ENCODE data around the gene DCDC1. TPM values are rescaled to one million over a fixed set of nuclear protein-coding genes. Genes with fewer than 3 reads are reported as not detected.
A peak's percentile ranks its signal among the peaks of the same experiment; 100 is the strongest.

The DCDC1 gene
- total RNA-seq, 1 donor from 2014 or later = 6.9 TPM

GRCh38 chr11:31001427-31001826, 368.1 kb downstream of the DCDC1 start:
- DNase-seq (ENCODE audit: low spot score, unreplicated experiment) = no peak
- H3K4me3 Mint-ChIP-seq (ENCODE audit: low read depth) = no peak overlapping the region
- no peak overlapping the region for H3K27ac Mint-ChIP-seq
- H3K4me1 Mint-ChIP-seq (ENCODE audit: low read depth) = no peaks in the 10 kb centered on the region
- H3K36me3 Mint-ChIP-seq (ENCODE audit: insufficient read depth) = no peaks in the 10 kb centered on the region
- H3K9me3 Mint-ChIP-seq (ENCODE audit: low read depth) = peaks cover 5% of the 10 kb centered on the region
- peaks cover 10% of the 10 kb centered on the region for H3K27me3 Mint-ChIP-seq
- TF ChIP-seq, protein P1, sequence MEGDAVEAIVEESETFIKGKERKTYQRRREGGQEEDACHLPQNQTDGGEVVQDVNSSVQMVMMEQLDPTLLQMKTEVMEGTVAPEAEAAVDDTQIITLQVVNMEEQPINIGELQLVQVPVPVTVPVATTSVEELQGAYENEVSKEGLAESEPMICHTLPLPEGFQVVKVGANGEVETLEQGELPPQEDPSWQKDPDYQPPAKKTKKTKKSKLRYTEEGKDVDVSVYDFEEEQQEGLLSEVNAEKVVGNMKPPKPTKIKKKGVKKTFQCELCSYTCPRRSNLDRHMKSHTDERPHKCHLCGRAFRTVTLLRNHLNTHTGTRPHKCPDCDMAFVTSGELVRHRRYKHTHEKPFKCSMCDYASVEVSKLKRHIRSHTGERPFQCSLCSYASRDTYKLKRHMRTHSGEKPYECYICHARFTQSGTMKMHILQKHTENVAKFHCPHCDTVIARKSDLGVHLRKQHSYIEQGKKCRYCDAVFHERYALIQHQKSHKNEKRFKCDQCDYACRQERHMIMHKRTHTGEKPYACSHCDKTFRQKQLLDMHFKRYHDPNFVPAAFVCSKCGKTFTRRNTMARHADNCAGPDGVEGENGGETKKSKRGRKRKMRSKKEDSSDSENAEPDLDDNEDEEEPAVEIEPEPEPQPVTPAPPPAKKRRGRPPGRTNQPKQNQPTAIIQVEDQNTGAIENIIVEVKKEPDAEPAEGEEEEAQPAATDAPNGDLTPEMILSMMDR (IDR thresholded peaks at IDR 0.05; ENCODE audit: unreplicated experiment) = no peak

GRCh38 chr11:31000381-31000780, 369.2 kb downstream of the DCDC1 start:
- no peak for DNase-seq (ENCODE audit: low spot score, unreplicated experiment)
- no peak overlapping the region for H3K4me3 Mint-ChIP-seq (ENCODE audit: low read depth)
- H3K27ac Mint-ChIP-seq = no peak overlapping the region
- H3K9me3 Mint-ChIP-seq (ENCODE audit: low read depth) = no peaks in the 10 kb centered on the region
- H3K27me3 Mint-ChIP-seq = peaks cover 5% of the 10 kb centered on the region
- TF ChIP-seq, protein P1 (IDR thresholded peaks at IDR 0.05; ENCODE audit: unreplicated experiment) = no peak
- no peaks in the 10 kb centered on the region for H3K36me3 Mint-ChIP-seq (ENCODE audit: insufficient read depth)
- no peaks in the 10 kb centered on the region for H3K4me1 Mint-ChIP-seq (ENCODE audit: low read depth)

DNA sequence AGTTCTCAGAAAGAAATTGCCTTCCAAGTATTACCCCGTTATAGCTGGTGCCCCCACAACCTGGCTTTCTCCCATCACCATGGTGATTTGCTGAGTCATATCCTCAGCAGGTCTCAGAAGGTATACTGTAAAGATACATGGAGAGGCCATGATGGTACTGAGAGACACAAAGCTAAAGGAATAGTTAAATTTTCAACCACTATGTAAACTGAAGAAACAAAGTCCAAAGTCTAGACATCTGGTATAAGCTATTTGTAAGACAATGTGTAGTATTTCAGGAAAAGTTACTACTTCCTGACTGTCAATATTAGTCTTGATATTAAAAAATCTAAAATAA, 377.1 kb downstream of the DCDC1 start:
- TF ChIP-seq, protein P1 (IDR thresholded peaks at IDR 0.05; ENCODE audit: unreplicated experiment) = no peak
- no peaks in the 10 kb centered on the region for H3K36me3 Mint-ChIP-seq (ENCODE audit: insufficient read depth)
- no peaks in the 10 kb centered on the region for H3K9me3 Mint-ChIP-seq (ENCODE audit: low read depth)
- H3K4me3 Mint-ChIP-seq (ENCODE audit: low read depth) = no peak overlapping the region
- peak overlapping the region; percentile 10 for H3K27ac Mint-ChIP-seq
- H3K27me3 Mint-ChIP-seq = no peaks in the 10 kb centered on the region
- H3K4me1 Mint-ChIP-seq (ENCODE audit: low read depth) = peaks cover 6% of the 10 kb centered on the region
- DNase-seq (ENCODE audit: low spot score, unreplicated experiment) = no peak

- H3K4me3 Mint-ChIP-seq (ENCODE audit: low read depth) = no peak overlapping the region
- TF ChIP-seq, protein P1 (IDR thresholded peaks at IDR 0.05; ENCODE audit: unreplicated experiment) = no peak
- DNase-seq (ENCODE audit: low spot score, unreplicated experiment) = no peak
- no peaks in the 10 kb centered on the region for H3K9me3 Mint-ChIP-seq (ENCODE audit: low read depth)
- no peaks in the 10 kb centered on the region for H3K27me3 Mint-ChIP-seq
- peak overlapping the region; percentile 10 for H3K27ac Mint-ChIP-seq
- H3K4me1 Mint-ChIP-seq (ENCODE audit: low read depth) = peaks cover 6% of the 10 kb centered on the region
- no peaks in the 10 kb centered on the region for H3K36me3 Mint-ChIP-seq (ENCODE audit: insufficient read depth)
Measured at GRCh38 chr11:30991802-30992512, 377.6 kb downstream of the DCDC1 start.

DNA sequence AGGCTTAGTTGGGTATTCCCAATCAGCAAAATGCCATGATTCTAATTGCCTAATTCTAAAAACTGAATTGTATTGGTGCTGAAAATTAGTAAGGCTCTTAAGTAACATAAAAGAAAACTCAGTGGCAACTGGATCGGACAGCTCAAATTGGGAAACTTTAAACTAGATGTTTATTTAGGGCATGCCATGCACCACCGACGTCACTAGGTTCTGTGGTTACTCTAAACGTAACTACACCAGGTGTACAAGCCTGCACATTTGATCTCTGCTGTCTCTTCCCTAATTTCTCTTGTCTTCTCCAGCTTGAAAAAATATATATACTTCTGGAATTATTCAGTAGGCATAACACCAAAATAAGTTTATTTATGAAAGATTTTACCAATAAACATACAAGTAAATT, 378.2 kb downstream of the DCDC1 start:
- Mint-ChIP-seq H3K27me3 (no peaks in the 10 kb centered on the region), H3K9me3 (ENCODE audit: low read depth) (no peaks in the 10 kb centered on the region), H3K27ac (no peak overlapping the region), H3K4me1 (ENCODE audit: low read depth) (peaks cover 6% of the 10 kb centered on the region), H3K4me3 (ENCODE audit: low read depth) (no peak overlapping the region), H3K36me3 (ENCODE audit: insufficient read depth) (no peaks in the 10 kb centered on the region)
- no peak for DNase-seq (ENCODE audit: low spot score, unreplicated experiment)
- TF ChIP-seq, protein P1 (IDR thresholded peaks at IDR 0.05; ENCODE audit: unreplicated experiment) = no peak
